Lung microvascular endothelial cell (primary cell): Measurements from ENCODE around the gene GPR37. TPM values are rescaled to one million over a fixed set of nuclear protein-coding genes. Genes with fewer than 3 reads are reported as not detected.

Source experiments
- DNase-seq, 2 donors: peaks; one replicate each; pipeline versions ENCODE4 v3.0.0 to v3.0.0-alpha.2; 2010; ENCODE audit warnings: low read depth in 2 of 2
- total RNA-seq: library from RNA; depleted of rRNA; stranded (reverse); fragments of >200 nt; gene quantifications from 2 replicates; pipeline ENCODE4 v1.2.1, GENCODE V29; 2014

GPR37 gene
- total RNA-seq, 1 donor from 2014 or later = 0.20 TPM

- DNase-seq = peak in 1 of 2 donors; percentile 65
Observed at GRCh38 chr7:124728610-124729009, 37.0 kb downstream of the GPR37 start.

GRCh38 chr7:124724507-124725192, 40.9 kb downstream of the GPR37 start:
- DNase-seq = no peak

- DNase-seq = no peak
Observed at GRCh38 chr7:124724079-124724478, 41.5 kb downstream of the GPR37 start.

- DNase-seq = peak in 1 of 2 donors; percentile 70
Observed at GRCh38 chr7:124723012-124723411, 42.6 kb downstream of the GPR37 start.

GRCh38 chr7:124722292-124722691, 43.3 kb downstream of the GPR37 start:
- DNase-seq = peak in 1 of 2 donors; percentile 75

- DNase-seq = no peak
Observed at GRCh38 chr7:124720195-124720594, 45.4 kb downstream of the GPR37 start.

GRCh38 chr7:124718032-124718766, 47.4 kb downstream of the GPR37 start:
- no peak for DNase-seq

- DNase-seq = no peak
Observed at GRCh38 chr7:124716894-124717293, 48.7 kb downstream of the GPR37 start.

- DNase-seq = no peak
Observed at GRCh38 chr7:124713086-124713485, 52.5 kb downstream of the GPR37 start.

- no peak for DNase-seq
Observed at GRCh38 chr7:124712017-124712416, 53.6 kb downstream of the GPR37 start.

- no peak for DNase-seq
Observed at GRCh38 chr7:124702385-124702784, 63.2 kb downstream of the GPR37 start.

- no peak for DNase-seq
Observed at GRCh38 chr7:124701955-124702354, 63.6 kb downstream of the GPR37 start.

- DNase-seq = no peak
Observed at GRCh38 chr7:124700655-124701054, 64.9 kb downstream of the GPR37 start.

- DNase-seq = no peak
Observed at GRCh38 chr7:124698964-124699363, 66.6 kb downstream of the GPR37 start.

GRCh38 chr7:124697746-124698145, 67.8 kb downstream of the GPR37 start:
- DNase-seq = no peak

Other genes with a start within 250 kb of the GPR37 start
- 24.8 and 29.6 TPM in 2 replicates for gene POT1, start 164.0 kb upstream of the GPR37 start, total RNA-seq